Middle frontal gyrus (tissue), 1 donor: ENCODE measurements around the gene NINL.
"Not testable (repeated sequence)": the region's sequence is repeated elsewhere in the genome, so short reads cannot be mapped to it uniquely, and the experiment has no call there.

Source experiments
- DNase-seq: peaks from one replicate; pipeline ENCODE4 v3.0.0-alpha.2; 2015; ENCODE audit warnings: low spot score; ENCODE audit errors: extremely low spot score

NINL gene

GRCh38 chr20:25584905-25585704 is at the start of gene NINL:
Gene NINL, minus strand, starts transcription at chr20:25585531. Its CDS starts 58,944 bp downstream, at chr20:25526587.
- no peak for DNase-seq

GRCh38 chr20:25632940-25633790 is 47.8 kb upstream of the NINL start:
- DNase-seq = no peak

DNA sequence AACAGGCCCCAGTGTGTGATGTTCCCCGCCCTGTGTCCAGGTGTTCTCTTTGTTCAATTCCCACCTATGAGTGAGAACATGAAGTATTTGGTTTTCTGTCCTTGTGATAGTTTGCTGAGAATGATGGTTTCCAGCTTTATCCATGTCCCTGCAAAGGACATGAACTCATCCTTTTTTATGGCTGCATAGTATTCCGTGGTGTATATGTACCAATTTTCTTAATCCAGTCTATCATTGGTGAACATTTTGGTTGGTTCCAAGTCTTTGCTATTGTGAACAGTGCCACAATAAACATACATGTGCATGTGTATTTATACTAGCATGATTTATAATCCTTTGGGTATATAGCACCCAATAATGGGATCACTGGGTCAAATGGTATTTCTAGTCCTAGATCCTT is 45.3 kb upstream of the NINL start:
- DNase-seq = not testable (repeated sequence)

- DNase-seq = no peak
Observed at GRCh38 chr20:25629816-25630499, 44.6 kb upstream of the NINL start.

DNA sequence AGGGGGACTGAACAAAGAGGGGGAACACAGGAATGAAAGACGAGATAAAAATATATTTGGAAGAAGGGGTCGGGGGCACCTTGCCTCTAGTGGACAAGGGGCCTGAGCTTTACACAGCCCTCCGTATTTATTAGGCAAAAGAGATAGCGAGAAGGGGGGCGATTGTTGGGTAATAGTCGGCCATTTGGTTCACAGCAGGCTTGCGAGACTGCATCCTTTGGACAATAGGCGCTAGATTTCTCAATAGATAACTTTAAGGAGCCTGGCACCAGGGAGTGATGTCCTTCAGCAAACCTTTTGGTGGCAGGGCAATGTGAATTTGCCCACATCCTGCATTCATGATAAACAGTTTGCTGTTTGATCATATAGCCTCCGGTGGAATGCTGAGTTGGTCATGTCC is 41.4 kb upstream of the NINL start:
- DNase-seq = no peak

- DNase-seq = no peak
Observed at GRCh38 chr20:25624500-25624939, 39.2 kb upstream of the NINL start.

DNA sequence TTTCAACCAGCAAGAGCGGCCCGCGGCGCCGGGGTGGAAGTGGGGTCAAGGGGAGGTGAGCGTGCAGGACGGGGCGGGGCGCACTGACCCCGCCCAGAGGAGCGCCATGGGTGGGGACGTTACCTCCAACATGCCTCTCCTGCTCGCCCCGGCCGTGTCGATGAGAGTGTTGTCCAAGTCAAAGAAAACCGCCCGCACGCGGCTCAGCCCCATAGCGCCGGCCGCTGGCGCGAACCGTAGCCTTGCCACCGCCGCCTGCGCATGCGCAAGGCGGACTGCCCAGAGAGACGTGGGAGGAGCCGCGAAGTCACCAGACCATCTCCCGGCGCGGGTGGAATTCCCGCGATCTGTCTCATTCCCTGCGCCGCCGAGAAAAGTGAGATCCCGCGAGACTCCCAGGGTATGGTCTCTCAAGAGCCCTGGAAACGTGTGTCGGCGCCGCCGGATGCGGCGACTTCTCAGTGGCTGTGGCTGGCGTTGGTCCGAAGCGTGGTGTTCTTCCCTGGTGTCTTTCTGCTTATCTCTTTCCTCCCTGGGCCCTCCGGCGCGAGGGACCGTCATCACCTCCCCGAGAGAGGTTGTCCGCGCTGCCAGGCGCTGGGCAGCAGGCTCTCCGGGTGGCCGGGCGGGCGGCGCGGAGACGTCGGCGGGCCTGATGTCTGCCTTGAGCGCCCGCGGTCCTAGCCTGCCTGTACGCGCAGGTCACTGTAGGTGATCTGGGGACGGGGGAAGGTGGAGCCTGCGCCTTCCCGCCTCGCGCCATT is 38.6 kb upstream of the NINL start, which contains the start of gene NANP:
TSS of gene NANP (minus strand) at position 279 of the 764 bp plus-strand sequence. CDS start at position 213, 66 bp downstream.
- peak; percentile 93 for DNase-seq

GRCh38 chr20:25623225-25623735 is 37.9 kb upstream of the NINL start:
- DNase-seq = no peak

- DNase-seq = no peak
Observed at GRCh38 chr20:25622450-25623224, 37.3 kb upstream of the NINL start.

GRCh38 chr20:25622049-25622448 is 36.7 kb upstream of the NINL start:
- DNase-seq = no peak

GRCh38 chr20:25619514-25619913 is 34.2 kb upstream of the NINL start:
- no peak for DNase-seq

DNA sequence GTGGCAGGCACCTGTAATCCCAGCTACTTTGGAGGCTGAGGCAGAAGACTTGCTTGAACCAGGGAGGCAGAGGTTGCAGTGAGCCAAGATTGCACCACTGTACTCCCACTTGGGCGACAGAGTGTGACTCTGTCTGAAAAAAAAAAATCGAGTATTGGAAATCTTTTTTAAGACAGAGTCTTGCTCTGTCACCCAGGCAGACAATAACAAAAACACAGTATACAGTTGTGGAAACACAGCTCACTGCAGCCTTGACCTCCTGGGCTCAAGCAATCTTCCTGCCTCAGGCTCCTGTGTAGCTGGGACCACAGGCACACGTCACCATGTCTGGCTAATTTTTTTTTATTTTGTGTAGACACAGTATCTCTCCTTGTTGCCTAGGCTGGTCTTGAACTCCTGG is 23.4 kb upstream of the NINL start:
- no peak for DNase-seq

DNA sequence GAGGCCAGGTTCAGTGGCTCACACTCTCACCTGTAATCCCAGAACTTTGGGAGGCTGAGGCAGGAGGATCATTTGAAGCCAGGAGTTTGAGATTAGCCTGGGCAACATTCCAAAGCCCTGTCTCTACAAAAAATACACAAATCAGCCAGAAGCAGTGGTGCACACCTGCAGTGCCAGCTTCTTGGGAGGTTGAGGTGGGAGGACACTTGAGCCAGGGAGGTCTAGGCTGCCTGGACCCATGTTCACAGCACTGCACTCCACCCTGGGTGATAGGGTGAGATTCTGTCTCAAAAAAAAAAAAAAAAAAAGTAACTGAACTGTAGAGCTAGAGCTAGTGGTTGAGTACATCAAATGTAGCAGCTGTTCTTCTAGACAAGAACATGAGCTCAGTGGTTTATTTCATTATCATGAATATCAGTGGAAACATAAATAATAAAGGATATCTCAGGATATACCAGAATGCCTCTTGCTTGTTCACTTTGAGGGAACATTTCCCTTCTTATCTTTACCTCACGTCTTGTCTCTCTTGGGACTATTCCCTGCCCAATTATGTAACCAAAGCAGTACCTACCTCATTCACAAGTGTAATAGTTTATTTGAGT is 20.9 kb upstream of the NINL start:
- no peak for DNase-seq

GRCh38 chr20:25605148-25605547 is 19.8 kb upstream of the NINL start:
- no peak for DNase-seq

DNA sequence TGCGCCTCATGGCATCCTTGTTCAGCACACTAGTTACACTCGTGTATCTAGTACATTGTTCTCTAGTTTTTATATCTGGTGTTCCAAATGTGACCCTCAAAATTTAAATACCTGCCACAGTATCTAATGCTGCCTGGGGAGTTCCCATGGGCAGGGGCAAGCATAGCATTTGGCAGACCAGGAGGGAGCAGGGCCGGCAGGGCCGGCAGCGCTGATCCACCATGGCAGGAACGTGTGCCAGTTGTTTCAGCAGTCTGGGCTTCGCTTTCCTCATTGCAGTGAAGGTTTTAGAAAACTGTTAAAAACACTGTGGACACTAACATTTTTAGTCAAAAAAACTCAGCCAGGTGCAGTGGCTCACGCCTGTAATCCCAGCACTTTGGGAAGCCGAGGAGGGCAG is 19.3 kb upstream of the NINL start:
- no peak for DNase-seq

DNA sequence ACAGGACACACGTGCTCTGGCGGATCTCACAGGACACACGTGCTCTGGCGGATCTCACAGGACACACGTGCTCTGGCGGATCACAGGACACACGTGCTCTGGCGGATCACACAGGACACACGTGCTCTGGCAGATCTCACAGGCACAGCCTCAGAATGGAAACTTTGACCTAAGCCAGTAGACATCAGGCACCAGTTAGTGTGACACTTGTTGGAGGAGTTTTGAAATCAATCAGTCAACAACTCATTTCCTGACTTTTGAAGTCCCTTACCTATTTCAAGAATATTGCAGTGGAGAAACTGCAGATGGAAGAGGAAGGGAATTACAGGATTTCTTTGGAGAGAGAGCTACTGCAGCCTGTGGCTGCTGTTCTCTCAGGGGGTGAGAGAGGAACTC is 17.6 kb upstream of the NINL start:
- not testable (repeated sequence) for DNase-seq

DNA sequence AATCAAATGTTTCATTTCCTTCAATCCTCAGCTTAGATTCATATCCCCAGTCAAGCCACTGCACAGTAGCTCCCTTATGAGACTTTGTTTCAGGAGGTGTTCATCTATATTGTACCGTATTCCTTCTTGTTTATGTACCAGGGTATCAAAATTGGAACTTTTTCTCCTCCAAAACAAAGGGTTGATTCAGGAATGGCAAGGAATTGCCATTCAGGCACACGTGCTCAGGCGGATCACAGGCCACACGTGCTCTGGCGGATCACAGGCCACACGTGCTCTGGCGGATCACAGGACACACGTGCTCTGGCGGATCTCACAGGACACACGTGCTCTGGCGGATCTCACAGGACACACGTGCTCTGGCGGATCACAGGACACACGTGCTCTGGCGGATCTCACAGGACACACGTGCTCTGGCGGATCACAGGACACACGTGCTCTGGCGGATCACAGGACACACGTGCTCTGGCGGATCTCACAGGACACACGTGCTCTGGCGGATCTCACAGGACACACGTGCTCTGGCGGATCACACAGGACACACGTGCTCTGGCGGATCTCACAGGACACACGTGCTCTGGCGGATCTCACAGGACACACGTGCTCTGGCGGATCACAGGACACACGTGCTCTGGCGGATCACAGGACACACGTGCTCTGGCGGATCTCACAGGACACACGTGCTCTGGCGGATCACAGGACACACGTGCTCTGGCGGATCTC is 17.0 kb upstream of the NINL start:
- DNase-seq = not testable (repeated sequence)

- no peak for DNase-seq
Observed at GRCh38 chr20:25601659-25602058, 16.3 kb upstream of the NINL start.

- no peak for DNase-seq
Observed at GRCh38 chr20:25600632-25601031, 15.3 kb upstream of the NINL start.
